Measurements from ENCODE around the gene DMRT3.

- TF ChIP-seq EZH2 (IDR thresholded peaks at IDR 0.05; ENCODE audit: low read length, missing control alignments) (no peak), CTCF (conservative IDR thresholded peaks at IDR 0.05 in 1 of 2, IDR thresholded peaks at IDR 0.05 in 1 of 2; ENCODE audit: low read depth in 1 of 2, low read length in 2 of 2) (no peak)
These were observed 14.4 kb upstream of the DMRT3 start for GRCh38 chr9:962023-962422.

Data from fibroblast of lung (primary cell).